HUES48 (cell line): ENCODE results near the gene TRIM62.
"Not testable (repeated sequence)": the region's sequence is repeated elsewhere in the genome, so short reads cannot be mapped to it uniquely, and the experiment has no call there.

Experiments
- H3K27ac ChIP-seq: one replicate; pipeline ENCODE4 v1.7.0; 2013; ENCODE audit warnings: low read depth, low read length, inconsistent platforms
- H3K27me3 ChIP-seq: 2 replicates; pipeline ENCODE4 v1.6.1; 2013; ENCODE audit warnings: mild to moderate bottlenecking, low read length; ENCODE audit not compliant: control insufficient read depth, insufficient read depth
- H3K36me3 ChIP-seq: 2 replicates; pipeline ENCODE4 v1.6.1; 2013; ENCODE audit warnings: low read length; ENCODE audit not compliant: control insufficient read depth, insufficient read depth
- H3K4me1 ChIP-seq: 2 replicates; pipeline ENCODE4 v1.6.1; 2013; ENCODE audit warnings: mild to moderate bottlenecking, low read length; ENCODE audit not compliant: control insufficient read depth, insufficient read depth
- H3K4me3 ChIP-seq: 2 replicates; pipeline ENCODE4 v1.5.1; 2013; ENCODE audit warnings: mild to moderate bottlenecking, low read depth, low read length
- H3K9ac ChIP-seq: 2 replicates; pipeline ENCODE4 v1.6.1; 2013; ENCODE audit warnings: mild to moderate bottlenecking, low read depth, low read length, moderate library complexity
- H3K9me3 ChIP-seq: 2 replicates; pipeline ENCODE4 v1.6.1; 2013; ENCODE audit warnings: low read length; ENCODE audit not compliant: control insufficient read depth, insufficient read depth

Gene TRIM62

GRCh38 chr1:33133478-33134105, 48.3 kb downstream of the TRIM62 start:
- Histone ChIP-seq H3K27me3 (no peaks in the 10 kb centered on the region), H3K9me3 (no peaks in the 10 kb centered on the region), H3K36me3 (no peaks in the 10 kb centered on the region), H3K4me3 (no peak overlapping the region), H3K9ac (no peak overlapping the region), H3K27ac (no peak overlapping the region), H3K4me1 (peaks cover 10% of the 10 kb centered on the region)

GRCh38 chr1:33132549-33132948, 49.3 kb downstream of the TRIM62 start:
- H3K36me3 ChIP-seq, result no peaks in the 10 kb centered on the region
- no peak overlapping the region for H3K27ac ChIP-seq
- no peak overlapping the region for H3K4me3 ChIP-seq
- no peaks in the 10 kb centered on the region for H3K27me3 ChIP-seq
- H3K4me1 ChIP-seq, result peaks cover 14% of the 10 kb centered on the region
- no peak overlapping the region for H3K9ac ChIP-seq
- no peaks in the 10 kb centered on the region for H3K9me3 ChIP-seq

- Histone ChIP-seq H3K36me3 (no peaks in the 10 kb centered on the region), H3K27ac (no peak overlapping the region), H3K27me3 (no peaks in the 10 kb centered on the region), H3K4me1 (peaks cover 16% of the 10 kb centered on the region), H3K9me3 (no peaks in the 10 kb centered on the region), H3K4me3 (no peak overlapping the region), H3K9ac (no peak overlapping the region)
Measured at GRCh38 chr1:33131191-33131590, 50.7 kb downstream of the TRIM62 start.

- Histone ChIP-seq H3K4me3 (no peak overlapping the region), H3K36me3 (no peaks in the 10 kb centered on the region), H3K27me3 (no peaks in the 10 kb centered on the region), H3K9ac (no peak overlapping the region), H3K4me1 (peaks cover 16% of the 10 kb centered on the region), H3K27ac (no peak overlapping the region), H3K9me3 (no peaks in the 10 kb centered on the region)
Measured at GRCh38 chr1:33130297-33130696, 51.5 kb downstream of the TRIM62 start.

- H3K9ac ChIP-seq, result no peak overlapping the region
- H3K27me3 ChIP-seq, result no peaks in the 10 kb centered on the region
- no peak overlapping the region for H3K27ac ChIP-seq
- H3K4me3 ChIP-seq, result 0 out of 2 replicates have a peak overlapping the region, but pooled peaks have one; percentile 18
- H3K4me1 ChIP-seq, result peaks cover 16% of the 10 kb centered on the region
- H3K36me3 ChIP-seq, result no peaks in the 10 kb centered on the region
- H3K9me3 ChIP-seq, result no peaks in the 10 kb centered on the region
Measured at GRCh38 chr1:33128781-33129180, 53.1 kb downstream of the TRIM62 start.

GRCh38 chr1:33127001-33127823, 54.6 kb downstream of the TRIM62 start:
- Histone ChIP-seq H3K4me3 (peak overlapping the region; percentile 82), H3K27me3 (peaks cover 5% of the 10 kb centered on the region; the same call in 1 of the 2 replicates), H3K4me1 (peaks cover 16% of the 10 kb centered on the region), H3K36me3 (no peaks in the 10 kb centered on the region), H3K9ac (peak overlapping the region; percentile 76), H3K9me3 (no peaks in the 10 kb centered on the region), H3K27ac (peak overlapping the region; percentile 36)

- H3K4me3 ChIP-seq, result peak overlapping the region; percentile 82
- peaks cover 16% of the 10 kb centered on the region for H3K4me1 ChIP-seq
- peaks cover 5% of the 10 kb centered on the region; the same call in 1 of the 2 replicates for H3K27me3 ChIP-seq
- H3K27ac ChIP-seq, result peak overlapping the region; percentile 22
- H3K9ac ChIP-seq, result peak overlapping the region; percentile 76
- H3K36me3 ChIP-seq, result no peaks in the 10 kb centered on the region
- no peaks in the 10 kb centered on the region for H3K9me3 ChIP-seq
Measured at GRCh38 chr1:33126411-33127000, 55.3 kb downstream of the TRIM62 start.

GRCh38 chr1:33124647-33125046, 57.2 kb downstream of the TRIM62 start:
- H3K27ac ChIP-seq, H3K4me3 ChIP-seq, H3K36me3 ChIP-seq, H3K27me3 ChIP-seq, H3K9ac ChIP-seq, H3K9me3 ChIP-seq: not testable (repeated sequence)
- peaks cover 20% of the 10 kb centered on the region for H3K4me1 ChIP-seq

GRCh38 chr1:33123266-33123665, 58.6 kb downstream of the TRIM62 start:
- peaks cover 13% of the 10 kb centered on the region for H3K4me1 ChIP-seq
- H3K9me3 ChIP-seq, result no peaks in the 10 kb centered on the region
- H3K4me3 ChIP-seq, result no peak overlapping the region
- H3K27ac ChIP-seq, result no peak overlapping the region
- H3K36me3 ChIP-seq, result no peaks in the 10 kb centered on the region
- peaks cover 5% of the 10 kb centered on the region; the same call in 1 of the 2 replicates for H3K27me3 ChIP-seq
- no peak overlapping the region for H3K9ac ChIP-seq

GRCh38 chr1:33122483-33123178, 59.2 kb downstream of the TRIM62 start:
- Histone ChIP-seq H3K27ac (no peak overlapping the region), H3K27me3 (peaks cover 5% of the 10 kb centered on the region; the same call in 1 of the 2 replicates)

More at GRCh38 chr1:33122483-33123178, 59.2 kb downstream of the TRIM62 start:
- peaks cover 8% of the 10 kb centered on the region for H3K4me1 ChIP-seq
- no peak overlapping the region for H3K9ac ChIP-seq
- no peaks in the 10 kb centered on the region for H3K9me3 ChIP-seq
- H3K4me3 ChIP-seq, result no peak overlapping the region
- no peaks in the 10 kb centered on the region for H3K36me3 ChIP-seq
